ENCODE results near the gene KLHL29. TPM values are rescaled to one million over a fixed set of nuclear protein-coding genes. Genes with fewer than 3 reads are reported as not detected.

Gene KLHL29
- total RNA-seq, 1 experiment from 2014 or later: 3.4 TPM

DNA sequence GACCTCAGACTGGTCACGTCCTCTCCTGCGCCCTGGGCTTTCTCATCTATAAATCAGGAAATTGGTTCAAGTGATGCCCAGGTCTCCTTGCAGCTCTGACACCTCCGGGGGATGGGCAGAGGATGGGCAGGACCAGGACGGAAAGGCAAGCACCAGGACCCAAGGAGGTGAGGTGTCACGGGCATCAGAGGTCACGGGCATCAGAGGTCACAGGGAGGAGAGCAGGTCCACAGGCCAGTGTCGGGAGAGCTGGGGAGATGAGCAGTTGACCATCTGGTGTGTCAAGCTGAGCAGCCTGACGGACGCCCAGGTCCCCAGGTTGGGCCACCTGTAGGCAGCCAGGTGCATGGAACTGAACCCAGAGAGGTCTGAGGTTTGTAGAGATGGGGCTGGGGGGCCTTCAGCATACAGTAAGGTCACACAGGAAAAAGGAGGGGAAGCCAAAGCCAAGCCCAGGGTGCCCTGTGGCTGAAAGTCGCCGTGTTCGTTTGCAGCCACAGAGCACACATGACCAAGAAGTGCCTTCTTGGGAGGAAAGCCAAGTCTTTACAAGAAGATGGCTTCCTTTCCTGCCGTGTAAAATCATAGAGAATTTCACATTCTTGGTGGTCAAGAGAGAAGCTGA, 301.5 kb downstream of the KLHL29 start:
- H3K9me3 ChIP-seq (ENCODE audit: insufficient read depth, low read depth): no peaks in the 10 kb centered on the region
- no peaks in the 10 kb centered on the region for H3F3A ChIP-seq (ENCODE audit: insufficient read depth, low read depth)
- H3K79me2 ChIP-seq (ENCODE audit: low read depth): no peaks in the 10 kb centered on the region
- H3K27me3 ChIP-seq (ENCODE audit: insufficient read depth, low read depth): no peaks in the 10 kb centered on the region
- intact Hi-C loops (cut with micrococcal nuclease; ENCODE audit: unreplicated experiment): no loop called here
- no peak overlapping the region for H3K4me3 ChIP-seq
- H3K4me2 ChIP-seq: no peak overlapping the region
- DNase-seq: no peak
- H3K27ac ChIP-seq: no peak overlapping the region
- H2AFZ ChIP-seq: no peak overlapping the region
- ChIA-PET POLR2A (ENCODE audit: unreplicated experiment) (no interaction called here), CTCF (no interaction called here)
- no peaks in the 10 kb centered on the region for H3K4me1 ChIP-seq (replicated peaks; ENCODE audit: insufficient read depth)
- no peaks in the 10 kb centered on the region for H3K36me3 ChIP-seq (ENCODE audit: low read depth)
- H3K9me2 ChIP-seq (ENCODE audit: insufficient read depth): no peaks in the 10 kb centered on the region
- no TSS peak for BruUV-seq (replicated peaks)
- no peak for TF ChIP-seq EZH2 (IDR thresholded peaks at IDR 0.05; ENCODE audit: low read depth)
- TF ChIP-seq, protein P1, sequence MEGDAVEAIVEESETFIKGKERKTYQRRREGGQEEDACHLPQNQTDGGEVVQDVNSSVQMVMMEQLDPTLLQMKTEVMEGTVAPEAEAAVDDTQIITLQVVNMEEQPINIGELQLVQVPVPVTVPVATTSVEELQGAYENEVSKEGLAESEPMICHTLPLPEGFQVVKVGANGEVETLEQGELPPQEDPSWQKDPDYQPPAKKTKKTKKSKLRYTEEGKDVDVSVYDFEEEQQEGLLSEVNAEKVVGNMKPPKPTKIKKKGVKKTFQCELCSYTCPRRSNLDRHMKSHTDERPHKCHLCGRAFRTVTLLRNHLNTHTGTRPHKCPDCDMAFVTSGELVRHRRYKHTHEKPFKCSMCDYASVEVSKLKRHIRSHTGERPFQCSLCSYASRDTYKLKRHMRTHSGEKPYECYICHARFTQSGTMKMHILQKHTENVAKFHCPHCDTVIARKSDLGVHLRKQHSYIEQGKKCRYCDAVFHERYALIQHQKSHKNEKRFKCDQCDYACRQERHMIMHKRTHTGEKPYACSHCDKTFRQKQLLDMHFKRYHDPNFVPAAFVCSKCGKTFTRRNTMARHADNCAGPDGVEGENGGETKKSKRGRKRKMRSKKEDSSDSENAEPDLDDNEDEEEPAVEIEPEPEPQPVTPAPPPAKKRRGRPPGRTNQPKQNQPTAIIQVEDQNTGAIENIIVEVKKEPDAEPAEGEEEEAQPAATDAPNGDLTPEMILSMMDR (conservative IDR thresholded peaks at IDR 0.05): no peak
- no peaks in the 10 kb centered on the region for H4K20me1 ChIP-seq (ENCODE audit: insufficient read depth)

DNA sequence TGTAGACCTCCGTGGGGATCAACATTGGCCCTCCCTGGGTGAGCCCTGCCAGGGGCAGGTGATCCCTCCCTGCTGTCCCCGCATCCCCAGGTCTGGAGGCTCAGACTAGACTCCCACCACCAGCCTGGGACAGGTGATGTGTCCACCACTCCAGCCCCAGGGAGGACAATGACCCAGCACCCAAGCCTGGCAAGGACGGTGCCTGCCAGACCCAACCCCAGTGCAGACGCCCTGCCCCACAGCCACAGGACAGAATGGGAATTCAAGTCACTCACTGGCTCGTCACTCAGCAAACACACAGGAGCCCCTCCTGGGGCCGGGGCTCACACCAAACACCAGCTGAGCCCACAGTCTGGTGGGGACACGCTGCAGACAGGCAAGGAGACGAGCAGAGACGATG, 302.2 kb downstream of the KLHL29 start:
- intact Hi-C loops (cut with micrococcal nuclease; ENCODE audit: unreplicated experiment): no loop called here
- DNase-seq: no peak
- no TSS peak for BruUV-seq (replicated peaks)
- H2AFZ ChIP-seq: no peak overlapping the region
- no peaks in the 10 kb centered on the region for H3F3A ChIP-seq (ENCODE audit: insufficient read depth, low read depth)
- no peaks in the 10 kb centered on the region for H3K36me3 ChIP-seq (ENCODE audit: low read depth)
- no peak overlapping the region for H3K4me3 ChIP-seq
- H3K27me3 ChIP-seq (ENCODE audit: insufficient read depth, low read depth): no peaks in the 10 kb centered on the region
- no peak for TF ChIP-seq EZH2 (IDR thresholded peaks at IDR 0.05; ENCODE audit: low read depth)
- TF ChIP-seq, protein P1 (conservative IDR thresholded peaks at IDR 0.05): no peak
- no peaks in the 10 kb centered on the region for H4K20me1 ChIP-seq (ENCODE audit: insufficient read depth)
- no peaks in the 10 kb centered on the region for H3K9me3 ChIP-seq (ENCODE audit: insufficient read depth, low read depth)
- CTCF ChIA-PET: no interaction called here
- H3K4me1 ChIP-seq (replicated peaks; ENCODE audit: insufficient read depth): no peaks in the 10 kb centered on the region
- no peak overlapping the region for H3K27ac ChIP-seq
- POLR2A ChIA-PET (ENCODE audit: unreplicated experiment): no interaction called here
- no peaks in the 10 kb centered on the region for H3K9me2 ChIP-seq (ENCODE audit: insufficient read depth)
- no peaks in the 10 kb centered on the region for H3K79me2 ChIP-seq (ENCODE audit: low read depth)
- no peak overlapping the region for H3K4me2 ChIP-seq

DNA sequence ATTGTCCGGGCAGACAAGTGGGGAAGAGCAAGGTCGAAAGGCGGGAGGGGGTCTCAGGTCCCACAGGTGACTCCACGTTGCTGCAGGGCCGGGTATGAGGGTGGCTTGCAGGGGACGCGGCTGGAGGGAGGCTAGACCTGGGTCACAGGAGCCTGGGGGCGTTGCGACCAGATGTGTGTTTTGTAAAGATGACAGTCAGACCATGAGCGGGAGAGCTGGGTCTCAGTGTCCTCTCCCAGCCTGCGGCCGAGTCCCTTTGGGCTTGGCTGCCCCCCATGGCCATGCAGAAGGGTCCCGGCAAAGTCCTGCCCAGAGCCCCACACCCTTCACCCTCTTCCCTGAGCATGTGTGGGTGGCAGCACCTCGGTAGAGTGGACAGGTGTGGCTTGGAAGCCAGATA, 302.7 kb downstream of the KLHL29 start:
- no peak for TF ChIP-seq EZH2 (IDR thresholded peaks at IDR 0.05; ENCODE audit: low read depth)
- TF ChIP-seq, protein P1 (conservative IDR thresholded peaks at IDR 0.05): no peak
- H4K20me1 ChIP-seq (ENCODE audit: insufficient read depth): no peaks in the 10 kb centered on the region
- no peaks in the 10 kb centered on the region for H3F3A ChIP-seq (ENCODE audit: insufficient read depth, low read depth)
- H3K4me2 ChIP-seq: no peak overlapping the region
- no peak for DNase-seq
- no peak overlapping the region for H3K4me3 ChIP-seq
- no peaks in the 10 kb centered on the region for H3K9me3 ChIP-seq (ENCODE audit: insufficient read depth, low read depth)
- H3K27me3 ChIP-seq (ENCODE audit: insufficient read depth, low read depth): no peaks in the 10 kb centered on the region
- intact Hi-C loops (cut with micrococcal nuclease; ENCODE audit: unreplicated experiment): no loop called here
- no peak overlapping the region for H3K27ac ChIP-seq
- no TSS peak for BruUV-seq (replicated peaks)
- POLR2A ChIA-PET (ENCODE audit: unreplicated experiment): no interaction called here
- CTCF ChIA-PET: no interaction called here
- H3K4me1 ChIP-seq (replicated peaks; ENCODE audit: insufficient read depth): no peaks in the 10 kb centered on the region
- no peak overlapping the region for H2AFZ ChIP-seq
- no peaks in the 10 kb centered on the region for H3K36me3 ChIP-seq (ENCODE audit: low read depth)
- no peaks in the 10 kb centered on the region for H3K9me2 ChIP-seq (ENCODE audit: insufficient read depth)
- no peaks in the 10 kb centered on the region for H3K79me2 ChIP-seq (ENCODE audit: low read depth)
